HL-60 (cell line): ENCODE results near the gene IQCK.

Source experiments
- DNase-seq, 2 experiments: peaks; one replicate each; pipeline ENCODE4 v3.0.0-alpha.2; 2010 to 2020; ENCODE audit warnings: low read depth in 1 of 2, low spot score in 1 of 2
- H3K27ac ChIP-seq: fragments of 250-450 bp; sonication (Bioruptor Pico); replicated peaks from 2 replicates; pipeline ENCODE4 v1.5.1; 2020; ENCODE audit warnings: mild to moderate bottlenecking, moderate library complexity
- H3K27me3 ChIP-seq: fragments of 250-450 bp; sonication (Bioruptor Pico); 2 replicates; pipeline ENCODE4 v1.5.1; 2021; ENCODE audit warnings: mild to moderate bottlenecking, moderate library complexity; ENCODE audit not compliant: insufficient read depth, poor library complexity, severe bottlenecking
- H3K4me3 ChIP-seq: replicated peaks from 2 replicates; pipeline ENCODE4 v1.5.1; 2011; ENCODE audit warnings: mild to moderate bottlenecking, control low read depth, low read length; ENCODE audit not compliant: insufficient read depth
- CTCF ChIP-seq: IDR thresholded peaks from one replicate; pipeline ENCODE4 v1.5.1; 2011; ENCODE audit warnings: low read length, control low read depth, inconsistent platforms; ENCODE audit not compliant: insufficient read depth
- GABPA ChIP-seq: IDR thresholded peaks from 2 replicates; pipeline ENCODE4 v1.6.1; 2012; ENCODE audit warnings: low read depth
- POLR2AphosphoS5 ChIP-seq: IDR thresholded peaks from 2 replicates; pipeline ENCODE4 v1.6.1; 2012; ENCODE audit warnings: low read depth
- REST ChIP-seq: IDR thresholded peaks from 2 replicates; pipeline ENCODE4 v1.6.1; 2012; ENCODE audit warnings: low read depth; ENCODE audit not compliant: insufficient replicate concordance
- SPI1 ChIP-seq: IDR thresholded peaks from 2 replicates; pipeline ENCODE4 v1.6.1; 2012; ENCODE audit warnings: low read depth, mild to moderate bottlenecking, borderline replicate concordance

The IQCK gene

GRCh38 chr16:19901164-19901563 lies 183.1 kb downstream of the IQCK start:
- H3K27ac ChIP-seq = no peak overlapping the region
- TF ChIP-seq CTCF (no peak), POLR2AphosphoS5 (no peak), SPI1 (no peak), GABPA (no peak), REST (no peak)
- H3K4me3 ChIP-seq = no peak overlapping the region
- H3K27me3 ChIP-seq = no peaks in the 10 kb centered on the region
- DNase-seq = no peak

- Histone ChIP-seq H3K27me3 (no peaks in the 10 kb centered on the region), H3K27ac (no peak overlapping the region), H3K4me3 (no peak overlapping the region)
- DNase-seq = peak; percentile 37 to 62
- TF ChIP-seq REST = no peak
- no peak for TF ChIP-seq POLR2AphosphoS5
- no peak for TF ChIP-seq SPI1
- peak; percentile 88 for TF ChIP-seq CTCF
- TF ChIP-seq GABPA = no peak
These were observed 189.3 kb downstream of the IQCK start for GRCh38 chr16:19907161-19907992.
